PC-3 (cell line): Measurements from ENCODE around the gene CTNNBIP1. TPM values are rescaled to one million over a fixed set of nuclear protein-coding genes. Genes with fewer than 3 reads are reported as not detected.

Experiments
- ATAC-seq: fragments of 200-7000 bp; cut with Tn5 transposase; 2 replicates; pipeline ENCODE4 v1.9.1; 2020; ENCODE audit warnings: mild to moderate bottlenecking, moderate library complexity
- BruUV-seq: library from RNA; stranded (reverse); fragments of 400-500 nt; replicated peaks from 2 replicates; lab custom pipeline; 2021; lab: Mats Ljungman, UMichigan
- CTCF ChIA-PET: fragments of 300-600 bp; sonication (Branson Sonifier 250); formaldehyde crosslinking; loops from one replicate; lab custom pipeline; 2022; ENCODE audit warnings: antibody characterized with exemption; lab: Charles Lee
- POLR2A ChIA-PET: fragments of 300-600 bp; sonication (Branson Sonifier 250); formaldehyde crosslinking; loops from one replicate; lab custom pipeline; 2022; ENCODE audit warnings: antibody characterized with exemption; ENCODE audit not compliant: unreplicated experiment; lab: Charles Lee
- DNase-seq: peaks from one replicate; pipeline ENCODE4 v3.0.0-alpha.2; 2015
- H2AFZ ChIP-seq: fragments of 300-600 bp; sonication (generic); 2 replicates; pipeline ENCODE4 v1.6.0; 2016; ENCODE audit warnings: antibody characterized with exemption, low read length
- H3F3A ChIP-seq: fragments of 300-600 bp; sonication (generic); one replicate; pipeline ENCODE4 v1.6.0; 2017; ENCODE audit warnings: antibody characterized with exemption, low read length, control low read depth, mild to moderate bottlenecking; ENCODE audit not compliant: unreplicated experiment
- H3K27ac ChIP-seq: fragments of 300-600 bp; sonication (generic); 2 replicates; pipeline ENCODE4 v1.5.1; 2016; ENCODE audit warnings: mild to moderate bottlenecking, low read length
- H3K27me3 ChIP-seq: fragments of 300-600 bp; sonication (generic); 2 replicates; pipeline ENCODE4 v1.6.1; 2016; ENCODE audit warnings: low read length, mixed read lengths
- H3K36me3 ChIP-seq: fragments of 300-600 bp; sonication (generic); 2 replicates; pipeline ENCODE4 v1.6.1; 2016; ENCODE audit warnings: low read depth, mixed run types, low read length, mixed read lengths
- H3K4me1 ChIP-seq: fragments of 300-600 bp; sonication (generic); 2 replicates; pipeline ENCODE4 v1.5.1; 2016; ENCODE audit warnings: low read length; ENCODE audit not compliant: insufficient read depth
- H3K4me2 ChIP-seq: fragments of 300-600 bp; sonication (generic); 2 replicates; pipeline ENCODE4 v1.6.0; 2016; ENCODE audit warnings: low read length
- H3K4me3 ChIP-seq: fragments of 300-600 bp; sonication (generic); 2 replicates; pipeline ENCODE4 v1.5.1; 2016; ENCODE audit warnings: mild to moderate bottlenecking, low read length, mixed read lengths
- H3K79me2 ChIP-seq: fragments of 300-600 bp; sonication (generic); 2 replicates; pipeline ENCODE4 v1.6.1; 2017; ENCODE audit warnings: low read length, mixed read lengths
- H3K9ac ChIP-seq: fragments of 300-600 bp; sonication (generic); 2 replicates; pipeline ENCODE4 v1.6.0; 2016; ENCODE audit warnings: mild to moderate bottlenecking, low read length
- H3K9me2 ChIP-seq: fragments of 300-600 bp; sonication (generic); replicated peaks from 2 replicates; pipeline ENCODE4 v1.6.1; 2016; ENCODE audit warnings: mixed run types, low read length, mixed read lengths
- H3K9me3 ChIP-seq: fragments of 300-600 bp; sonication (generic); 2 replicates; pipeline ENCODE4 v1.6.1; 2016; ENCODE audit warnings: low read length, mixed read lengths
- H4K20me1 ChIP-seq: fragments of 300-600 bp; sonication (generic); 2 replicates; pipeline ENCODE4 v1.6.1; 2016; ENCODE audit warnings: low read length, mixed read lengths
- CTCF ChIP-seq: fragments of 300-600 bp; sonication (generic); conservative IDR thresholded peaks from 2 replicates; pipeline ENCODE4 v1.5.1; 2017; ENCODE audit warnings: antibody characterized with exemption, low read depth, mild to moderate bottlenecking, low read length
- EZH2 ChIP-seq: fragments of 300-600 bp; sonication (generic); IDR thresholded peaks from one replicate; pipeline ENCODE4 v1.6.1; 2017; ENCODE audit warnings: antibody characterized with exemption, mild to moderate bottlenecking, low read length; ENCODE audit not compliant: unreplicated experiment
- EZH2phosphoT487 ChIP-seq: fragments of 300-600 bp; sonication (generic); IDR thresholded peaks from 2 replicates; pipeline ENCODE4 v1.6.1; 2018; ENCODE audit warnings: mild to moderate bottlenecking, antibody characterized with exemption, low read length, borderline replicate concordance
- intact Hi-C: fragments of 100-400 bp; cut with micrococcal nuclease; formaldehyde crosslinking; loops from 2 replicates; pipeline ENCODE4 v1.9.0; 2023
- total RNA-seq: library from RNA; depleted of rRNA; stranded (reverse); fragments of >200 nt; gene quantifications from 2 replicates; pipeline ENCODE4 v1.2.3, GENCODE V29; 2014

Gene CTNNBIP1
- total RNA-seq, 1 experiment from 2014 or later, result 78.1 TPM

- intact Hi-C loops, result loop anchor here (10.0 kb wide), 1 partner anchor 208 kb away; no protein-coding TSS in a partner anchor
- Histone ChIP-seq H3F3A (no peaks in the 10 kb centered on the region), H3K27ac (no peak overlapping the region), H2AFZ (no peak overlapping the region), H3K36me3 (no peaks in the 10 kb centered on the region), H3K9ac (no peak overlapping the region), H3K27me3 (no peaks in the 10 kb centered on the region), H3K4me3 (no peak overlapping the region), H3K4me2 (no peak overlapping the region), H3K9me3 (no peaks in the 10 kb centered on the region), H3K4me1 (peaks cover 15% of the 10 kb centered on the region; the same call in 1 of the 2 replicates), H3K9me2 (no peaks in the 10 kb centered on the region), H4K20me1 (no peaks in the 10 kb centered on the region), H3K79me2 (peaks cover 23% of the 10 kb centered on the region)
- POLR2A ChIA-PET, result no interaction called here
- ATAC-seq, result no peak
- DNase-seq, result no peak
- BruUV-seq, result no TSS peak
- CTCF ChIA-PET, result interaction anchor here (0.5 kb wide), 1 partner anchor 30 kb away, joined by 3 read pairs; no protein-coding TSS in a partner anchor
- TF ChIP-seq EZH2phosphoT487 (no peak), CTCF (no peak), EZH2 (no peak)
These were observed 36.2 kb upstream of the CTNNBIP1 start for GRCh38 chr1:9946315-9946714.

- no peaks in the 10 kb centered on the region for H3K36me3 ChIP-seq
- H3K9ac ChIP-seq, result peak within 1 kb of the TSS; percentile 98
- peak within 1 kb of the TSS; percentile 89 for H3K4me2 ChIP-seq
- intact Hi-C loops, result loop anchor here (1.0 to 10.0 kb wide), 4 partner anchors 50 to 212 kb away; partner anchors contain the start of gene UBE4B
- no peaks in the 10 kb centered on the region for H3K27me3 ChIP-seq
- no peak for TF ChIP-seq EZH2
- TF ChIP-seq CTCF, result no peak
- no peak for TF ChIP-seq EZH2phosphoT487
- ATAC-seq (peak; percentile 97), DNase-seq (peak; percentile 93)
- H2AFZ ChIP-seq, result peak within 1 kb of the TSS; percentile 85
- peak within 1 kb of the TSS; percentile 98 for H3K4me3 ChIP-seq
- no peaks in the 10 kb centered on the region for H3K9me2 ChIP-seq
- peaks cover 10% of the 10 kb centered on the region; the same call in 1 of the 2 replicates for H3K4me1 ChIP-seq
- H4K20me1 ChIP-seq, result no peaks in the 10 kb centered on the region
- CTCF ChIA-PET, result interaction anchor here (0.6 to 2.1 kb wide), 3 partner anchors 49 to 71 kb away, joined by 3 to 8 read pairs (median 4); no protein-coding TSS in a partner anchor
- peak within 1 kb of the TSS; percentile 93 for H3K27ac ChIP-seq
- POLR2A ChIA-PET, result interaction anchor here (0.6 to 1.0 kb wide), 5 partner anchors 50 to 404 kb away, joined by 3 to 20 read pairs (median 3); partner anchors contain the start of gene SLC25A33
- H3F3A ChIP-seq, result no peaks in the 10 kb centered on the region
- BruUV-seq, result no TSS peak
- no peaks in the 10 kb centered on the region for H3K9me3 ChIP-seq
- peaks cover 23% of the 10 kb centered on the region for H3K79me2 ChIP-seq
These were observed 33.1 kb upstream of the CTNNBIP1 start, which contains the start of the genes LZIC and NMNAT1 for GRCh38 chr1:9942939-9943788. TSS of gene LZIC (minus strand) at chr1:9943391. CDS start at chr1:9936619, 6,772 bp downstream. TSS of gene NMNAT1 (plus strand) at chr1:9943475. CDS start at chr1:9972074, 28,599 bp downstream.
